Gastroesophageal sphincter (tissue), 4 donors: ENCODE measurements around the gene CNTLN. TPM values are rescaled to one million over a fixed set of nuclear protein-coding genes. Genes with fewer than 3 reads are reported as not detected.

Source experiments
- ATAC-seq: fragments of 150-250 bp; one replicate; pipeline ENCODE4 v1.9.1; 2016; ENCODE audit warnings: mild to moderate bottlenecking, moderate library complexity
- H3K27ac ChIP-seq, 4 donors: fragments of 200-600 bp; sonication (generic) in 3 of 4; 1 replicate in 3 of 4; 2 replicates in 1 of 4; pipeline ENCODE4 v1.5.1; 2016 to 2019
- H3K27me3 ChIP-seq: fragments of 200-600 bp; sonication (generic); one replicate; pipeline ENCODE4 v1.5.1; 2019
- H3K36me3 ChIP-seq, 2 donors: fragments of 200-600 bp; sonication (generic); one replicate each; pipeline ENCODE4 v1.5.1; 2019; ENCODE audit warnings: control low read depth in 1 of 2
- H3K4me1 ChIP-seq, 3 donors: fragments of 200-600 bp; sonication (generic); 1 replicate in 2 of 3; 2 replicates in 1 of 3; pipeline ENCODE4 v1.5.1; 2016 to 2019; ENCODE audit warnings: control low read depth in 2 of 3
- H3K4me3 ChIP-seq, 2 donors: fragments of 200-600 bp; sonication (generic); one replicate each; pipeline ENCODE4 v1.5.1; 2019; ENCODE audit warnings: mild to moderate bottlenecking in 1 of 2, moderate library complexity in 1 of 2
- H3K9me3 ChIP-seq, 3 donors: fragments of 200-600 bp; sonication (generic); one replicate each; pipeline ENCODE4 v1.5.1; 2017 to 2019; ENCODE audit warnings: control low read depth in 2 of 3
- CTCF ChIP-seq, 4 experiments: fragments of 200-600 bp in 2 of 4; fragments of 450-650 bp in 2 of 4; sonication (generic) in 1 of 4; IDR thresholded peaks; one replicate each; pipeline ENCODE4 v1.5.1; 2017 to 2019; ENCODE audit warnings: antibody characterized with exemption in 4 of 4, mild to moderate bottlenecking in 2 of 4, moderate library complexity in 2 of 4
- EP300 ChIP-seq: sonication (generic); formaldehyde crosslinking; IDR thresholded peaks from one replicate; pipeline ENCODE4 v1.6.1; 2017; ENCODE audit warnings: antibody characterized with exemption, mild to moderate bottlenecking
- POLR2A ChIP-seq, 2 donors: fragments of 450-650 bp; IDR thresholded peaks; one replicate each; pipeline ENCODE4 v1.6.1; 2017; ENCODE audit warnings: antibody characterized with exemption in 2 of 2, mild to moderate bottlenecking in 2 of 2, moderate library complexity in 1 of 2
- POLR2AphosphoS5 ChIP-seq: sonication (generic); formaldehyde crosslinking; IDR thresholded peaks from one replicate; pipeline ENCODE4 v1.6.1; 2017; ENCODE audit warnings: antibody characterized with exemption
- WGBS, 2 donors: methylation state at CpG; one replicate each; pipeline ENCODE4 v1.1.5; 2018; ENCODE audit warnings: low coverage in 1 of 2; 5-methylcytosine and 5-hydroxymethylcytosine counted together
- total RNA-seq, 4 donors: library from RNA; depleted of rRNA; stranded (reverse); fragments of >200 nt; gene quantifications; one replicate each; pipeline ENCODE4 v1.1.0, GENCODE V29; 2016

The CNTLN gene
- total RNA-seq, 4 donors from 2014 or later = 11.3 to 17.1 (median 12.9) TPM

- TF ChIP-seq POLR2A (IDR thresholded peaks at IDR 0.05) (no peak), EP300 (no peak), CTCF (IDR thresholded peaks at IDR 0.05) (no peak), POLR2AphosphoS5 (no peak)
- ATAC-seq = no peak
- Histone ChIP-seq H3K4me3 (no peak overlapping the region), H3K9me3 (peaks cover 0 to 9% (median 0%) of the 10 kb centered on the region in 3 donors), H3K4me1 (no peaks in the 10 kb centered on the region), H3K27me3 (no peaks in the 10 kb centered on the region), H3K36me3 (no peaks in the 10 kb centered on the region), H3K27ac (no peak overlapping the region)
- WGBS, 2 donors = 100% methylated on average over 1 of the region's 1 CpG; no CpG with 5 or more reads in 1 of the 2 donors
Observed at GRCh38 chr9:17509151-17509550, 374.3 kb downstream of the CNTLN start.

DNA sequence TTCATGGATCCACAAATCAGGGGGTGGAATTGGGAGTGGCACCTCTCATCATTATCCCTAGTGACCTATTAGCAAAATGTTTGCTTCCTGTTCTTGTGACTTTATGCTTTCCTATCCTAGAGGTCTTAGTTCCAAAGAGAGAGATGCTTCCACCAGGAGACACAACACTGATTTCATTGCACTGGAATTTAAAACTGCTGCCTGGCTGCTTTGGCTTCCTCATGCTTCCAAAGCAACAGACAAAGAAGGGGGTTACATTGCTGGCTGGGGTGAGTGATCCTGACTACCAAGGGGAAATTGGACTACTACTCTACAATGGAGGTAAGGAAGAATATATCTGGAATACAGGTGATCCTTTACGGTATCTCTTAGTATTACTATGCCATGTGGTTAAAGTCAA lies 374.9 kb downstream of the CNTLN start:
- Histone ChIP-seq H3K4me1 (no peaks in the 10 kb centered on the region), H3K4me3 (no peak overlapping the region), H3K9me3 (peaks cover 0 to 6% (median 0%) of the 10 kb centered on the region in 3 donors), H3K36me3 (no peaks in the 10 kb centered on the region), H3K27me3 (no peaks in the 10 kb centered on the region), H3K27ac (no peak overlapping the region)
- WGBS, 2 donors = 100% methylated on average over 1 of the region's 1 CpG
- TF ChIP-seq POLR2AphosphoS5 = no peak
- no peak for TF ChIP-seq EP300
- TF ChIP-seq CTCF (IDR thresholded peaks at IDR 0.05) = no peak
- no peak for TF ChIP-seq POLR2A (IDR thresholded peaks at IDR 0.05)
- no peak for ATAC-seq

DNA sequence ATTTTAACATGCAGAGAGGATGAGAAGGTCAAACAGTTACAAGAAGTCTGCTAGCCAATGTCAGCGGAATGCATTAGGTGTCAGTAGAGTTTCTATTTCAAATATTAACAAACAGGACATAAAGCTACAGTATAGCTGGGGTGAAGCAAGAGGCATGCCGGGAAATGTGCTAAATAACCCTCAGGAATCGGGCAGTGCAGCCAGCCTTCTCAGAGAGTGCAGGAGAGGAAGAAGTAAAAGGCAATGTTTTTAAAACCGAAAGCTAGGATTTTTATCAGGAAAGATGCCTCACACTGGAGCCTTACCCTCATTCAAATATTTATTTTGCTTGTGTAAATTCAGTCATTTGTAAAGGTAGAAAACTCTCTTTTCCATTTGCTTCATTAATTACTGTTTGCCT lies 384.9 kb downstream of the CNTLN start:
- Histone ChIP-seq H3K27me3 (no peaks in the 10 kb centered on the region), H3K36me3 (no peaks in the 10 kb centered on the region), H3K4me1 (peaks cover 0 to 14% (median 0%) of the 10 kb centered on the region in 3 donors), H3K27ac (peak overlapping the region in 1 of 4 donors; percentile 24), H3K4me3 (no peak overlapping the region), H3K9me3 (no peaks in the 10 kb centered on the region)
- TF ChIP-seq CTCF (IDR thresholded peaks at IDR 0.05) = no peak
- TF ChIP-seq POLR2AphosphoS5 = no peak
- no peak for TF ChIP-seq POLR2A (IDR thresholded peaks at IDR 0.05)
- TF ChIP-seq EP300 = no peak
- no peak for ATAC-seq
- 14 to 18% methylated on average over 4 of the region's 4 CpGs for WGBS, 2 donors

- ATAC-seq = no peak
- H3K27me3 ChIP-seq = no peaks in the 10 kb centered on the region
- 71 to 84% methylated on average over 4 to 5 of the region's 5 CpGs for WGBS, 2 donors
- TF ChIP-seq CTCF (IDR thresholded peaks at IDR 0.05) (no peak), EP300 (no peak), POLR2A (IDR thresholded peaks at IDR 0.05) (no peak), POLR2AphosphoS5 (no peak)
- peaks cover 0 to 14% (median 0%) of the 10 kb centered on the region in 3 donors for H3K4me1 ChIP-seq
- no peak overlapping the region for H3K4me3 ChIP-seq
- no peaks in the 10 kb centered on the region for H3K36me3 ChIP-seq
- peak overlapping the region in 1 of 4 donors; percentile 24 for H3K27ac ChIP-seq
- no peaks in the 10 kb centered on the region for H3K9me3 ChIP-seq
Observed at GRCh38 chr9:17520268-17521064, 385.6 kb downstream of the CNTLN start.
